HUDEP-2 (cell line): ENCODE results near the gene NXNL2.

Experiments used
- DNase-seq, 76 experiments: peaks; one replicate each; lab custom pipeline; 2025; ENCODE audit not compliant: unreplicated experiment in 76 of 76; lab: John Stamatoyannopoulos, UW

Gene NXNL2

DNA sequence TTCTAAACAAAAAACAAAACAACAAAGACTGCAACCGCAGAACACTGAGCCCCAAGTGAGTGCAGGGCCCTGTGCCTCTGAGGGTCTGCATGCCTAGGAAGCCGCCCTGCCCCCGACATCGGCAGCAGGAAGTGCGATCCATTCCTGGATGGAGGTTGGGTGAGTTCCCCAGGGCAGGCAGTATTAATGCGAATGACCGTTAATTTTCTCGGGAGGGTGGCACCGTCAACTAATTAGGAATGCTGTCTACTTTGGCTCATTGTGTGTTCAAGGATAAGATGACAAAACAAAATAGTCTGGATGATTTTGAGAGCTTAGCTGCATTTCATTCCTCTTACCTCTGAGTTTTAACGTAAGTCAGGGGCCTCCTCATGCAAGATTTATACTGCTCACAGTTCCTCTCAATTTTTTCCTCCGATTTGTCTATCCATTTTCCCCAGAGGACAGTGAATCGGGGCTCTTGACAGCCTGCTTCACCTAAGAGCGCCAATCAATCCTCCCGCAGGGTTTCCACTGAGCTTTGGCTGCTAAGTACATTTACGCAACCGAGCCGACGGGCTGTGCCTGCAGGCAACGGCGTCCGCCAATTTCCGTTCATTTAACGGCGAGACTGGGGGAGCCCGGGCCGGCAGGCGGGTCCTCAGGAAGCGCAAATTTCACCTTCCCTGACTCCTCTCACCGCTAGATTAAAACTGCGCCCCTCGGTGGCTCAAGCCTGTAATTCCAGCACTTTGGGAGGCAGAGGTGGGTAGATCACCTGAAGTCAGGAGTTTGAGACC lies 2.9 kb upstream of the NXNL2 start:
- DNase-seq: no peak

DNA sequence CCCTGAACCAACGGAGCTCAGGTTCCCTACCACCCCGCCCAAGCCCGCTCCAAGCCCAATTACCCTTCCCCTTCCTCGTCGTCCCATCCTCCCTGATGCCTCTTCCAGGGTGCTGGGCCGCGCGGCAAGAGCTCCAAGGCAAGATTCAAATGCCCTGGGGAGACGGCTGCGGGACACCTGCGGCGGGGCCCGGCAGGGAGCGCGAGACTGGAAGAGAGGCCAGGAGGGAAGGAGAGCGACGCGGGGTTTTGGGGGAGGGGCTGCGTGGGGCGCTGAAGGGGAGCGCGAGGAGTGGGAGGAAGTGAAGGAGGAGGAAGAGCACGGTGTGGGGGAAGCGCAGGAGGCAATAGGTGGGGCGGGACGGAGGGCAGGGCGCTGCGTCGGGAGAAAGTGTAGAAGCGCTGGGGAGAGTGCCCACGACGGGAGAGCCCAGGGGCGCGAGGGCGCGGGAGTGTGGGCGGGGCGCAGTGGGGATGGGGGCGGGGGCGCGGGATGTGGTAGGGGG lies 975 bp upstream of the NXNL2 start:
- no peak for DNase-seq

DNA sequence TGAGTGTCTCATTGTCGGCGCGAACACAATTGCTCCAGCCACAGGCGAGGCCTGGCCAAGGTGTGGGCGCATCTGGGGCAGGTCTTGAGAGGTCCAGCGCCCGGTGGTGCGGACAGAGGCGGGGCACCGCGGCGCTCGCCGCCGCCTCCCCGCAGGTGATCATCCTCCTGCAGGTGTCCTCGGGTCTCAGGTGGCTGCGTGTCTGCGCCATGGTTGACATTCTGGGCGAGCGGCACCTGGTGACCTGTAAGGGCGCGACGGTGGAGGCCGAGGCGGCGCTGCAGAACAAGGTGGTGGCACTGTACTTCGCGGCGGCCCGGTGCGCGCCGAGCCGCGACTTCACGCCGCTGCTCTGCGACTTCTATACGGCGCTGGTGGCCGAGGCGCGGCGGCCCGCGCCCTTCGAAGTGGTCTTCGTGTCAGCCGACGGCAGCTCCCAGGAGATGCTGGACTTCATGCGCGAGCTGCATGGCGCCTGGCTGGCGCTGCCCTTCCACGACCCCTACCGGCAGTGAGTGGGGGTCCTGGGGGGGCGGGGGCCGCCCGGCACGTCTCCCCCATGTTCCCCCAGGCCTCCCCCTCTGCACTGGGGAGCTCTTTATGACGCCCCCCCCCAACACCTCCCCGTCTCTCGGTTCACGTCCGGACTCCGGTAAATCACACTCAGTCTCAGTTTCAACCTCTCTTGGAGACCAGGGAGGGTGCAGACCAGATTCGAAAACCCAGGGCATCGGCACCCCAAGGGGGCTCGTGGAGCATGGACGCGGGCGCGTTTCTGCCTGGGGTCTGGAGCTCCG lies 446 bp downstream of the NXNL2 start:
- no peak for DNase-seq

DNA sequence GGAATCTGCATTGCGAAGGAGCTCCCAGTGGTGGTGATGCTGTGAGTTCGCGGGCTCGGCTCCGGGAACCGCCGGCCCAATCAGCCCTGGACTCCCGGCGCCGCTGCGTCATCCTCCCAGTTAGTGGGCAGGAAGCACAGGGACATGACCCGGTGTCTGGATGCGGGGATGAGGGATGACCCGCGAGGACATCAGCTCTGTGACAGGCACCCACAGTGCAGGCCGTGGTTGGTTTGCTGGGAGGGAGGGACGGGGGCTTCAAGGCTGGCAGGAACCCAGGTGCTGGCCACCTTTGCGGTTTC lies 996 bp downstream of the NXNL2 start:
- DNase-seq: no peak

DNA sequence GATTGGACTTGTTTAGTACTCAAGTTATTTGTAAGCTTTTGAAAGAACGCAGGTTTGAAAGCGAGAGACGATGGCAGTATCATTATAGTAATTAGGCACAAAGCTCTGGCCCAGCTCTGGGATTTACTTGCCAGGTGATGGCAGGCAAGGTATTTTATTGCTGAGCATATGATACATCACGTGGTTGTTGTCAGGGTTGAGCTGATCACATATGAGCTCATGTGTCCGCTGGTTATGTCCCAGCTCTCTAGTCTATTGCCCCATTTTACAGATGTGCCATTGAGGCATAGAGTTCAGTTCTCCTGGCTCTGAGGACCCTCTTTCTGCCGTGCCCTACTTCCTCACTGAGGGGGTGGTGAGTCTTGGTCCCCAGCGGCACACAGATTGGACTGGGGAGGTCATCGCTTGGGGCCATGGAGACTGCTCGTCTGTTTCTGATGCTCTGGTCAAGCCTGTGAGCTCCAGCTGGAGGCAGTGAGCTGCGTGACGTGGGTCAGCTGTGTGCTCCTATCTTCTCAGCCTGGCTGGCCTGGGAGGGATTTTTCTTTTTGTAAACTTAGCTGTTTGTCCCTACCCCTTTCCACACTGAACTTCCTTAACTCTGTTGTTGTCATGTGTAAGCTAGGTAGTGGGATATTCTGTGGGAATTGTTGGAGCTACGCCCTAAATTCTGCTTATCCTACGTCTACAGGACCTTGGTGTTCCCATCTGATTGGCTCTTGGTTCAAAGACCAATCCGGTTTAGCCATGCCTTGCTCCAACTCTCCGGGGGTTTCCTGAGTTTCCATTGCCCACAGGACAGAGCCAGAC lies 2.2 kb downstream of the NXNL2 start:
- DNase-seq: no peak

DNA sequence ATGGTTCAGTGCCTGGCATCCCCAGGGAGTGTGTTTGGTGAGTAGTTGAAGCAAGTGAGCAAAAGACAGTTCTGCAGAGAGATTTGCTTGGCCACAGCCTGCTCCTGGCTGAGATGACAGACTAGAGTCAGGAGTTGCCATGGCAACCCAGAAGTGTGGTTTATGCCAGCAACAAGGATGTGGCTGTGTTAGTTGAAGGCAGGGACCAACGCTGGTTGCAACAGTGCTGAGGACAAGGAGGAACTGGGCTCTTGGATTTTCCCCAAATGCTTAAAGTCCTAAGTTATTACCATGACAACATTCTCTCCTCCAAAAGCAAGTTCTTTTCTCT lies 2.7 kb downstream of the NXNL2 start:
- no peak for DNase-seq

DNA sequence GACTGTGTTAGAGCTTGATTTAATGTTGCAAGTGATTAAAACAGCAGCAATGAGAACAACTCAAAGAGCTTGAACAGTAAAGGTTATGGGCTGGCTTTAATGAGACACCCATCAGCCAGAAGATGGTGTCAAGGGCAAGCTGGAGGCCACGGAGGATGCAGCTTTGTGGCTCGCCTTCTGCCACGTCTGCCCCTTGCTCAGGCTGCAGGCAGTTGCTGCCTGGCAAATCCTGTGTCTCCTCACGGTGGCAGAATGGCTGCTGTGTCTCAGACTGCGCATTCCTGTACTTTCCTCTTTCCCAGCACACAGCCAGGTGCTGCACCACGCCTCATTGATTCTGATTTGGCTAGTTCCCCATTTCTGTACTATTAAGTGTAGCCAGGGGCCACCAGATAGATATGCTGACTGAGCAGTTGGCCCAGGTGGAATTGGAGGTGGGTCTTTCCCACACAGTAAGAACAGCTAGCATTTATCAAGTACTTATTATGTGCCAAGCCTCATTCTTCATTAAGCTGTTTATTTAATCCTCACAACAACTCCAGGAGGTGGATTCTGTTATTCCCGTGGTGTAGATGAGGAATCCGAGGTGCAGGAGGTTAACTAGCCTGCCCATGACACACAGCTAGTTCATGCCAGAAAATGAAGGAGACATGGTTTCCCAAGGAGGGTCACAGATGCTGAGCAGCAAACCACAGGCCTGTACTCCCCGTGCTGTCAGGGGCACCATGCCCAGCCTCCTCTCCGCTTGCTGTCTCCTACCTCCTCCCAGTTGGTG lies 3.5 kb downstream of the NXNL2 start:
- DNase-seq: no peak

DNA sequence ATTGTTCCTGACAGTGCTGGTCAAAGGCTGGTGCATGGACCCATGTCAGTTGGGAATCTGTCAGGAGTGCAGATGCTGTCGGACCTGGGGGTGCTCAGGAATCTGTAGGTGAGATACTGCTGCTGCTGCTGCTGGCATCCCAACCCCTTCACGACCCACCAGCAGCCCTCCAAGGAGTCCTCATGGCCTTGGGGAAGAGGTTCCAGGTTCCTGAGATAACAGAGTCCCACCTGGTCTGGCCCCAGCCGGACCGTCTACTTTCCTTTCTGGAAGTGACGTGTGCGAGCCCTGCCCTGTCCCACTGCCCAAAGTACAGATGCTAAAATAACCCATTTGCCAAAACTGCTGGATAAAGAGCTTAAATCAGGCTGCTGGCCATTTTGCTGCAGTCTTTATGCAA lies 4.3 kb downstream of the NXNL2 start:
- no peak for DNase-seq

DNA sequence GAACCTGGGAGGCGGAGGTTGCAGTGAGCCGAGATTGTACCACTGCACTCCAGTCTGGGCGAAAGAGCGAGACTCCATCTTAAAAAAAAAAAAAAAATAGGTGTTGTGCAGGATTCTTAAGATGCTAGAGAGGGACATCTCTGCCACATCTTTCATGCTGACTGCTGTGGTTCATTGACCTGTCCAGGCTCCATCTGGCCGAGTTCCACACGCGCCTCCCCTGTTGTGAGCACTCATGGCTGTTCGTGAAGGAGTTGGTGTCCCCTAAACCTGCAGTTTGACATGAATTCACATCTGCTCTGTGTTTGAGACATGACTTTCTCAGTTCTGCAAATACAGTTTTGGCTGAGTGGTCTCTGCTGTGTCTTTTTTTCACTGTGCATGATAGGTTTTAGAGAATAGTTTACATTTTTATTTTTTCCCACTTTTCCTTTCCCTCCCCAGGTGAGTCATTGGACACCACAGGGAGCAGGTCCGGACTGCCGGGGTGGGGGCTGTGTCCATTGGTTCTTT lies 5.3 kb downstream of the NXNL2 start:
- no peak for DNase-seq

DNA sequence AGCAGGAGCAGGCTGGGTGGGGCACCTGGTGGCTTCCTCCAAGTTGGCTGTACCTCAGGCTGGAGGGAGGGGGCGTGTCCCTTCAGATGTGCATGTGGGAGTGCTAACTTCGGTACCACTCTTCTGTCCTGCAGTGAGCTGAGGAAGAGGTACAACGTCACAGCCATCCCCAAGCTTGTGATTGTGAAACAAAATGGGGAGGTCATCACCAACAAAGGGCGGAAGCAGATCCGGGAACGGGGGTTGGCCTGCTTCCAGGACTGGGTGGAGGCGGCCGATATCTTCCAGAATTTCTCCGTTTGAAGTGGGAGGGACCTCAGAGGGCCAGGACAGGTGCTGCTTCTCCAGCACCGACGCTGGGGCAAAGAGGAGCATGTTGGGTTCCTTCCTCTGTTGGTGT lies 9.3 kb downstream of the NXNL2 start:
- no peak for DNase-seq

DNA sequence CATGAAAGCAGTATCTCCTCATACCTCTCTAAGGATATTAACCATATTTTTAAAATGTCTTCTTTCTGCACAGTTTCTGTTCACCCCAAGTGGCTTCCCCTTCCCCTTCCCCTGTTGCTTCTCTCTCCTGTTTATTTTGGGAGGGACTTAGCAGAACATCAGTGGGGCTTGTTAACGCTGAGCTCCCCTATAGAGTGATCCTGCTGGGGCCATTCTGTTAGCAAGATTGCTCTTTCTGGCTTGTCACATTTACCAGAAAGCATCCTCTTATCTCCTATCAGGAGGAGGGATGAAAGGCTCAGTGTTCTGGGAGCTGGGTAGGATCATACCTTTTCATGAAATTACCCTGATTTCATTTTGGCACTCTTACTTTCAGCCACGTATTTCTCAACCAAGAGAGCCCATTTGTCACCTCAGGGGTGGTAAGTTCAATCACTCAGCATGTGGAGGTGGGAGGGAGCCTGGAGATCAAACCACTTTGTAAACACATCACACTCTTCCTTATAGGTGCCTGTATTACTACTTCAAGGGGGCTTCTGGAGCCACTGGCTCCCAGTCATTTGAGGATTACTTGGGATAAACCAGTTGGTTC lies 16.7 kb downstream of the NXNL2 start:
- DNase-seq: no peak

DNA sequence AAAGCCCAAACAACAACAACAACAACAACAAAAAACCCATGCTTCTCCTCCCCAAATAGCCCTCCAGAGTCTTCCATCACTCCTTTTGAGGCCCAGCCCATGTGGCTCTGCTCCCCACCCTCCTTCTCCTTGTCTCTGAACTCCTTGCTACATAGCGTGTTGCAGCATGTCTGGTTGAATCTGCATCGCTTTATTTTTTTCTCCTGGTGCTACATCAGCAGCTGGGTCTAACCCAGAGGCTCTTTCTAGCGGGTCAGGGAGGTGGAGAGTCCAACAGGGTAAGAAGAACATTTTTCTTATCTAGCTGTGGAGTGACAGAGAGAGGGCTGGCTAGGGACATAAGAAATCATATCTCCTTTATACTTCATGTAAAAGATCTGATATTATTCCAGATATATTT lies 18.4 kb downstream of the NXNL2 start:
- no peak for DNase-seq

DNA sequence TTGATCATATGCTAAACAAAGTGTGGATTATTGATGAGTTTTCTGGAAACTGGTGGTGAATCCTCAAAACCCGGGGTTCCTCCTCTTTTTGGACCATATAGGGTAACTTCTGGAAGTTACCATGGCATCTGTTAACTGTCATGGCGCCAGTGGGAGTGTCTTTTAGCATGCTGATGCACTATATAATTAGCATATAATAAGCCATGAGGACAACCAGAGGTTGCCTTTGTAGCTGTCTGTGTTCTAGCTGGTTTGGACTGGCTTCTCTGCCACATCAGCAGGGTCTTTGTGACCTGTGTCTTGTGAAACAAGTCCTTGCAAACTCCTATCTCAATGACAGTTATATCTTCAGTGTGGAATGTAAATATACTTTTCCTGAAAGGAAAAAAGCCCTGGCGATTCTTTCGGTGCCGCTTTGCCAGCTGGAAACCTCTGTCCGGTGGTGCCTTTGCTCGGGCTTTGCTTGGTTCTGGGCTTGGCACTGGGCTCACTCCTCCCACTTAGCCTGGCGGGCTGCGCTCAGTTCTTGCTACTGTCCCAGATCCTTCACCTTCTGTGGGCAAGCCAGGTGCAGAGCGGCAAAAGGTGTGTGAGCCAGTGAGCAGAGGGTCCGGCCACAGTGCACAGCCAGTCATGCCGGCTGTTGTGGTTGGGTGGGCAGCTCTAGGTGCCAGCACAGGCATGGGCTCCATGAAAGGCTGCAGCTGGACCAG lies 20.4 kb downstream of the NXNL2 start:
- DNase-seq: no peak

DNA sequence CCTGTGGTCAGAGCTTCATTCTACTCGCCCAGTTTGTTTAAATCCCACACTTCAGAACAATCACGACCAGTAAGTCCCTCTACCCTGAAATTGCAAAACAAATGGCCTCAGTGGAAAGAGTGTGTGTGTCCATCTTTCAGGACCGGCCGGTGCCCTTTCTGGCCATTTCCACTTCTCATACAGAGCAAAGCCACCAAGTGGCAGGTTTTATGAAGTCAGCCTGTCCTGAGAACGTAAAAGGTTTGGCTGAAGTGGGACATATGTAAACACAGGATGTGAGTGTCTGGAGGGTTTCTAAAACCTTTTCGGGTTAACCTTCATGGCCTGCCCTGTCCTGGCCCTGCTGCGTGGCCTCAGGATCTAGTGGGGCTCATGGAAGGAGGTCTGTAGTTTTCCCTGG lies 24.7 kb downstream of the NXNL2 start:
- DNase-seq: no peak

DNA sequence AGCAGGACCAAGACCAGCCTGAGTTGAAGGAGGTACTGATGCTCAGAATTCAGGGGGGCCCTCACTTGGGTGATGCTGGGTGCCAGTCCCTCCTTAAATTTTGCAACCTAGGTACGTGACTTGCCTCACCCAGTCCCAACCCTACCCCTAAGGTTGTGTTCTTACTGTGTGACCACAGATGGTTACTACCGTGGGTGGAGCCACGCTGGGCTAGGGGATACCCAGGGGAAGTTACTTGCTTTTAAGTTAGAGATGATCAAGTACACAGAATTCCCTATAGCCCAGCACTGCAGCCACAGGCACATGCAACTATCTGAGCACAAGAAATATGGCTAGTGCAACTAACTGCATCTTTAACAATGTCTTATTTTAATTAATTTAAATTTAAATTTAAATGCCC lies 32.9 kb downstream of the NXNL2 start:
- DNase-seq: no peak

DNA sequence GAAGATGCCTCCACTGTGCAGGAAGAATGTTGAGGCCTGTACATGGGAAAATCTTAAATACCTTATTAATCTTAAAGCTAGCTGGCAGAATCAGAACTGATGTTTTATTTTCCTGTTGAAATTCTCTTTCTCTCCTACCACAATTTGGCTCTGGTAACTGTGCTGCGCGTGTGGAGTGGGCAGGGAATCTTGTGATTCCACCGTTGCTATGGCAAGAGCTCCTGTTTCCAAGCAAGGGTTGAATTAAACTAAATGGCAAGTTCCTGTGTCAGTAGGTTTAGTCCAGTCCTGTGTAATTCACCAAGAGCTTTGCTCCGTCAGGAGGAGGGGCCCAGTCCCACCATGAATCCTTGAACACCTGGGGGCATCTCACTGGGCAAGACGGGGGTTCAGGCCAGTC lies 36.4 kb downstream of the NXNL2 start:
- DNase-seq: no peak

DNA sequence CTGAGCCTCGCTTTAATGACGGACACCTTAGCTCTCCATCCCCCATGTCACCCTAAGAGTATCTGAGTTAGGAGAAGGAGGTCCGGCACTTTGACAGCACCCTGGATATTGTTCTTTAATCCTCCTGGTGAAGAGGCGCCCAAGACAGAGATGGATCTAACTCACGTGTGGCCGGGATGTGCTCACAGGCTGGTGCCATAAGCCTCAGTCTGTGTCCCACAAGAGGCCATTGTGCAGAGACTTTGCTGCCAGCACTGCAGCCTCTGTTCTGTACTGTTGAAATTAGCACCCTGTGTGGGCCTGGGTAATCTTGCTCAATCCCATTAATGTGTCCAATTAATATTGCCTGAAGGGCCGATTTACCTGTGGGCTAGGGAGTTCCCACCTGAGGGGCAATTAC lies 37.7 kb downstream of the NXNL2 start:
- DNase-seq: no peak

DNA sequence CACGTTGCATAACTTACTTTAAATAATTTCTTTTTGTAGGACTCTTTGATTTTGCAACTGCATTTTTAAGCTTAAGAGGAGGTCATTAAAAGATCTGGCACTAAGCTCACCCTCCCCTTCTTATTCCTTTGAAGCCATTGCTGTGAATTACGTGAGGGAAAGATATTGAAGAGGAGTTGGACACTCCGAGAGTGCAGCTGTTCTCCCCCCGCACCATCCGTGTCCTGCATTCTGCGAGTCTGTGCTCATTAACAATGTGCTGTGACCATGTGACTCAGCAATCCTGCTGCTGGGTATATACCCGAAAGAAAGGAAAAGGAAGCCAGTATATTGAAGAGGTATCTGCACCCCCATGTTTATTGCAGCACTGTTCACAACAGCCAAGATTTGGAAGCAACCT lies 40.0 kb downstream of the NXNL2 start:
- no peak for DNase-seq

DNA sequence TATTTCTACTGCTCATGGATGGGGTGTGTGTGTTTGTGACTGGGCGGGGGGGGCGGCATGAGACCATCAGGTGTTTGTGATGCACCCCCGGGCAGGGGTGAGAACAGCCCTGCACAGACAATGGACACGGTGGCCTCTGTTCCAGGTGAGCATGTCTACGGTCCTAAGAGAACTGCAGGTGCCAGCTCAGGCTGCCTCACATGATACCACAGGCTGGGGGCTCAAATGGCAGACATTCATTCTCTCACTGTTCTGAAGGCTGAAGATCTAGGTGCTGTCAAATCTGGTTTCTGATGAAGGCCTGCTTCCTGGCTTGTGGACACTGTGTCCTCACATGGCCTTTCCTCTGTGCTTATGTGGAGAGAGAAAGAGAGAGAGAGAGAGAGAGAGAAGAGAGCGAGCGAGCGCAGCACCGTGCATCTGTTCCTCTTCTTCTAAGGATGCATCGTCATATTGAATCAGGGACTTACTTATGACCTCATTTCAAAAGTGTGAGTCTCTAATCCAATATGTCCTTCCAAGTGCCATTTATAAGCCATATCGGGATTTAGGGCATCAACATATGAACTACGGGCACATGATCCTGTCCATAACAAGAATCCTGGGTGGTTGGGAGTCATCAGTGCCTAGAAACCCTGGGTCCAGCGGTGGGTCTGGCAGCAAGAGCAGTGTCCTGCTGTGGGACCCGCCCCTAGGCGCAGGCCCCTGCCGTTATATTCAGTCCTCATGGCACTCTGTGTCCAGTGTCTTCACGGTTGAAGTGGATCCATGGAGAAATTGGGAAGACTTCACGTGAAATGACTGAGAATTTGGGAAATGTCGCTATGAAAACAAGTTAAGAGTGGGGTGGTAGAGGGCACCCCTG lies 42.5 kb downstream of the NXNL2 start:
- no peak for DNase-seq
